NK-92 treated with Interleukin-12 subunit alpha and Interleukin-12 subunit beta, amount 100 ng/mL, for 24 hours (cell line): ENCODE measurements around the gene SUGP1.

Experiments used
- DNase-seq: peaks from one replicate; lab custom pipeline; 2025; lab: John Stamatoyannopoulos, UW

Gene SUGP1

GRCh38 chr19:19342086-19343015, 22.0 kb upstream of the SUGP1 start:
- peak; percentile 27 for DNase-seq

- DNase-seq: no peak
Measured at GRCh38 chr19:19341026-19341425, 20.7 kb upstream of the SUGP1 start.

GRCh38 chr19:19338082-19338481, 17.8 kb upstream of the SUGP1 start:
- no peak for DNase-seq

DNA sequence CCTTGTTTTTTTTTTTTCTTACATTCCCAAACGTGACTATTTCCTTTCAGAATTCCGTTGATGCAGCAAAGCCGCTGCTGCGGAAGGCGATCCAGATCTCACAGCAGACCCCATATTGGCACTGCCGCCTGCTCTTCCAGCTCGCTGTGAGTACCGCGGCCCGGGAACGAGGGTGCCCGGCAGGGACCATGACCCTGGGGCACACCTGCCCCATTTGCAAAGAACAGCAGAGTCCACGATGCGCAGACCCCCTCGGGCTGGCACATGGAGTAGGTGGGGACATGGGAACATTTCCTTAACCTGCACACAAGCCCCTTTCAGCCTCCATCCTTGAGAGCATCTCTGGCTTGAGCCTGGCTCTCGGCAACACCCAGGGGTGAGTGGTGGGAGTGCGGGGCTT, 16.8 kb upstream of the SUGP1 start:
- no peak for DNase-seq

DNA sequence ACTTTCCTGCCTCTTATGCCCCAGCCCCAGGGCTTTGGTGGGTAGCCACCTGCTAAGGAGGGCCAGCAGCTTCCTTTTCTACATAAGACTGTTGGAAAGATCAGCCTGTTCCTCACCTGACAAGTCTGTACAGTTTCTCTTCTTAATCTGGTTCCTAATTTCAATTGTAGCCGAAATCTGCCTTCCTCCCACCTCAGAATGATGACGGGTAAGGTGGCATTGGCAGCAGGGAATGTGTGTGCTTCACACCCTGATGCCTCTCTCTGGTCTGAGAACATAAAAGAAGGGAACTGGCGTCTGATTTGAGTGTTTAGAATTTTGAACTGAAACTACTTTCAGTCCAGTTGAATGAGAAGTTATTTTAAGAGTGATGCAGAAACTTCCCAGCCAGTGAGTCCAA, 16.3 kb upstream of the SUGP1 start:
- DNase-seq: no peak

- DNase-seq: no peak
Measured at GRCh38 chr19:19335408-19336158, 15.3 kb upstream of the SUGP1 start.

DNA sequence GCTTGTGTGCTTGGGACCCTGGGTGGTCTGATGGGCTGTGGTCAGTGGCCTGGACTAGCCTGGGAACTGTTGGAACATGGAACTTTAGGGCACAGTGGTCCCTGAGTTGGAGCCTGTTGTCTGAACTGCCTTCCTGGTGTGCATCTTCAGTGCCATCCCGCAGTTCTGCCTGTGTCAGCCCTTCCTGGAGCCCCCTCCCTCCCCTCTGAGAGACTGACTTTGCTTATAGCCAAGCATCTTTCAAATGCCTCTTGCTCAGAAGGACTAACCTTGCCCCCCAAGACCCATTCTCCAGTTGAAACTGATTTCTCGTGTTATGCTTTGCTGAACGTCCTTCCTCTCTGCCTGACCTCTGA, 14.7 kb upstream of the SUGP1 start:
- DNase-seq: no peak

DNA sequence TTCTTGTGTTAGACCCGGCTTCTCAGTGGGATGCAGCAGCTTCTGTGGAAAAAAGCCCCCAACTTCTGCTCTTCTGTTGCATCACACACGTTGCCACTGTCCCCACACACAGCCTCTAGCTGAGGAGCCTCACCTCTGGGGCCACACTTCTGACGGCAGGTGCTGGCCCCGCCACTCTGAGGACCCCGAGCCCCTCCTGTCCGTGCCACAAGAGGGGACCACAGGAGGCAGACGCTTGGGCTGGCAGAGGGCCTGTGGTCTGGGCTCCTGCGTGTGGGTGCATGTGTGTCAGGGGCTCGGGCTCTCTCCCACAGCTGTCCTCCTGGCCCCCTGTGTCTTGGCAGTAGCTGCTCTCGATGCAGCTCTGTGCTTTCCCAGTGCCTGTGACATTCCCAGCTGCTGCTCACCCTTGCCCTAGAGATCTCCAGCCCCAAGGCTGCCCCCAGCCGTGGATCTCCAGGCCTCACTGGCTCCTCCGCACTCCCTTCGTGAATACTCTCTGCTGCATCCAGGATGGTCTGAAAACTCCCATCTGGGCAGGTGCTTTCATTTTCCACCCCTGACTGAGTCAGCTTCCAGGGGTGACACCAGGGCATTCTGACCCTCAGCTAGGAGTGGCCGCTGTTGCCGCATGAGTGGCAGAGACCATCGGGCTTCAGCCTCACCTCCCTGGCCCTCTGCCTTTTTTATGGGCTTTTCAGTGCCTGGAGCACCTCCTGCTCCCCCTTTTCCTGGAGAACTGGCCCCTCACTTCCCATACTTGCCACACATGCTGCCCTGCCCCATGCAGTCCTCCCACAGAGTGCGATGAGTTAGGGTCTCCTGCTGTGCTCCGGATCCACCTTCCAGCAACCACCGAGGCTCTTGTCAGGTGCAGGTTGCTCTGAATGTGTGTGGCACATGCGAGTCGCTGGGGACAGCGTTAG, 14.0 kb upstream of the SUGP1 start:
- no peak for DNase-seq

GRCh38 chr19:19329126-19329525, 8.8 kb upstream of the SUGP1 start:
- no peak for DNase-seq

GRCh38 chr19:19327672-19328071, 7.4 kb upstream of the SUGP1 start:
- DNase-seq: no peak

DNA sequence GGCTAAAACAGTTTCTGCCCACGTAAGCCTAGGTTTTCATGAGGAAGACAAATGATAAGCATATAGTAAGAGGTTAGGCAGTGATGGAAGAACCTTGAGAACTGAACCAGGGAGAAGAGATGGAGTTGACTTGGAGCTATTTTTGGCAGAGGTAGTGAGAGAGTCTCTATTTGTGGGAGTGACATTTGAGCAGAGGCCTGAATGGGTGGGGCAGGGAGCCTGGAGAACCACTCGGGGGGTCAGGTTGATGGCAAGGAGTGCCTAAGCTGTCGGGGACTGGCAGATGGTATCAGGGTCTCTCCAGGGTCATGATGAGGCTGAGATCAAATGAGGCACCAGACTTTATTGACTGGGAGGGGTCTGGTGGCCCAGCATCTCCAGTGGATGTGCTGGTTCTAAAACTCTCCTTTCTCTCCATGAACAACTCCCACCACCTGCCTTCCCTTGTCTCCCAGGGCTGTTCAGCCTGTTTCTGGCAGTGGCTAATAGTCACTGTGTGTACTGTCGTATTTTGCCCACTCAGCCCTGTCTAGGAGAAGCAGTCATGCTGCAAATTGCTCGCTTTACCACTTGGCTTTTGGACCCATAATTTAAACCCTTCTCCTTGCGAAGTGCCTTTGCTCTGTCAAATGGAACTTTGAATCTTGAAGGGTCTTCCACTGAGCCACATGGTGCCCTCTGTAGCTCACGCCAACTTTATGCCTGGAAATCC, 3.9 kb upstream of the SUGP1 start:
- DNase-seq: no peak

GRCh38 chr19:19321141-19321577, 850 bp upstream of the SUGP1 start:
- DNase-seq: no peak

GRCh38 chr19:19319732-19320360, 463 bp downstream of the SUGP1 start:
- DNase-seq: no peak

GRCh38 chr19:19316082-19316481, 4.2 kb downstream of the SUGP1 start:
- DNase-seq: no peak

DNA sequence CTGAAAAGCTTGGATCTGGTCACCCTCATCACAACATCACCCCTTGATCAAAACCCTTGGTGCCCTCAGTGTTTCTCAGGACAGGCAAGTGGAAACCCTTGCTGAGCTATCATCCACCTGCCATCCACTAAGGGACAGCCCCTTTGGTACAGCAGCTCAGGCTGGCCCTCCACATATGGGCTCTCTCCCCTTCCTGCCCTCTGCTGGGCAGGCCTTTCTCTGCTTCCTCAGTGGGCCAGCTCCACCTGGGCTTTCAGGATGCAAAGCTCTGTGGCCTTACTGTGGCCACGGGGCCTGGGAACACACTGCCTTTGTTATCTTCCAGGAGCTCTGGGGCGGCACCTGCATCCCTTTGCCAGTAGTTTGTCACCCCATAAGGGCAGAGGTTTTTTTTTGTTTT, 4.9 kb downstream of the SUGP1 start:
- no peak for DNase-seq

DNA sequence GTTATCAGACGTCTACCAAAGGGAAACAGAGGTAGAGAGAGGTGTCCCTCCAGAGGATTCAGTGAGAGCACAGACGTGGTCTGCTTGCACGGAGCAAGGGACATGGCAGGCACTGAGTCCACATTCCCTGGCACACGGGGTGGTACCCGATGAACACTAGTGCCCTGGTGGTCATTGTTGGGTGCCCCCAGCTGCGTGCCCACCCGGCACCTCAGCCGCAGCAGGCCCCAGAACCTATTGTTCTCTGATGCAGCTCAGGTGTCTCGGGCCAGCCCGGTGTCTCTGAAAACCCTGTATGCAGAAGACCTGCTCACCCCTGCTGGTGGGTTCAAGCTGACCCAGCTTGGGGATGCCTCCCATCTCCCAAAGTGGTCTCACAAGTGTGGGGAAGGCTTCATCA, 11.9 kb downstream of the SUGP1 start:
- DNase-seq: no peak

DNA sequence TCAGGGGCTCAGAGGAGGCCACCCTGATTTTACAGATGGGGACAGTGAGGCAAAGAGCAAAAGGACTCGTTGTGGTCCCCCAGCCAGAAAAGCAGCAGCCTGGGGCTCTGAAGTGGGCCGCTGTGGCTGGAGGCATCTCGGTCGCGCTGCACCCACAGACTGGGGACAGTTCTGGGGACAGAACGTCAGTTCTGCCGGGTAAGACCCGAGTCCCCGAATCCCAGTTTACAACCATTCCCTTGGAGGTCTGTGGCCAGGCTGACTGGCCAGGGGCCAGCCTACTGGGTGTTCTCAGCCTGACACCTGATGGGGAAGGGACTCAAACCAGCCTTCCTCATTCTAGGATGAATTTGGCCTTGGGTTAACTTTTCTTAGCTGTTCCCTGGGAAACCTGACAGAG, 14.1 kb downstream of the SUGP1 start:
- no peak for DNase-seq

DNA sequence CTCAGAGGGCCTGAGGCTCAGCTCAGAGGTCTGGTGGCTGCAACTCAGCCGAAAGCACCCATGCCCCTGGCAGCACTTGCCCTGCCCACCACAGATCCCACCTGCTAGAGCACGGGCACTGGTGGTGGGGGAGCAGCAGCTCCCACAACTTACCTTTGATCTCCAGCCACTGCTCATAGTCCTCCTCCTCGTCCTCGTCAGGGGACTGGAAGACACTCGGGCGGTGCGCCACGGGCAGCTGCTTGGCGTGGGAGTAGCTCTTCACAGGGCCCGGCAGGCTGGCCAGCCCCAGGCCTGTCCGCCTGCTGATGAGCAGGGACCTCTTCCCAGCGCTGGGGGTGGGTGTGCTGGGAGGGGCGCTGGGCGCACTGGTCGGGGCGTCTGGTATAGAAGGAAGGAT, 14.6 kb downstream of the SUGP1 start:
- no peak for DNase-seq

DNA sequence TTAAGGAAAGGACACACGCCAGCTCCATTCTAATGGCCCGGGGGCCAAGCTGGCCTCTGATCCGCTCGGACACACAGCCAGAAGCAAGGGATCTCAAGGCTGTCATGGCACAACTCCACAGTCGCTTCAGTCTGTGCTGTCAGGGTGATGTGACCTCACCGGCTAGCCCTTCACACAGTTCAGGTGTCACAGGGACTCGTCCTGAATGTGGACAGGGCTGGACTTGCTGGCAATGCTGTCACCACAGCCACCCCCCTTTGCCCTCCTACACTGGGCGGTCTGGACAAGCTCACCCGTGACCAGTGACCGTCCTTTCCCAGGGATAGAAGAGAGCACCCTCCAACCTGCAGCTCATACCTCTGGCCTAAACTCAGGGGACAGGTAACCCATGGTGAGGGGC, 15.2 kb downstream of the SUGP1 start:
- no peak for DNase-seq

- DNase-seq: no peak
Measured at GRCh38 chr19:19304186-19304965, 15.9 kb downstream of the SUGP1 start.
